NCI-H524 (cell line): Measurements from ENCODE around the gene AFM.

Source experiments
- DNase-seq, 2 experiments: peaks; one replicate each; lab custom pipeline; 2025; lab: John Stamatoyannopoulos, UW

Gene AFM

GRCh38 chr4:73451404-73451803, 30.1 kb upstream of the AFM start:
- DNase-seq = peak; percentile 4 to 72

- peak; percentile 64 to 88 for DNase-seq
Measured at GRCh38 chr4:73451981-73452747, 29.4 kb upstream of the AFM start.

GRCh38 chr4:73452953-73453700, 28.4 kb upstream of the AFM start:
- no peak for DNase-seq

GRCh38 chr4:73453701-73454005, 27.9 kb upstream of the AFM start:
- no peak for DNase-seq

GRCh38 chr4:73454920-73455319, 26.6 kb upstream of the AFM start:
- no peak for DNase-seq

GRCh38 chr4:73456177-73457022, 25.1 kb upstream of the AFM start:
- DNase-seq = no peak

- DNase-seq = no peak
Measured at GRCh38 chr4:73458184-73459047, 23.1 kb upstream of the AFM start.

GRCh38 chr4:73459048-73459421, 22.5 kb upstream of the AFM start:
- no peak for DNase-seq

- no peak for DNase-seq
Measured at GRCh38 chr4:73460913-73461522, 20.5 kb upstream of the AFM start.

- DNase-seq = no peak
Measured at GRCh38 chr4:73468170-73468569, 13.4 kb upstream of the AFM start.

GRCh38 chr4:73470728-73471127, 10.8 kb upstream of the AFM start:
- DNase-seq = no peak

- no peak for DNase-seq
Measured at GRCh38 chr4:73477176-73477575, 4.4 kb upstream of the AFM start.

GRCh38 chr4:73479323-73479722, 2.2 kb upstream of the AFM start:
- DNase-seq = no peak

- no peak for DNase-seq
Measured at GRCh38 chr4:73485085-73485484, 3.5 kb downstream of the AFM start.

- DNase-seq = no peak
Measured at GRCh38 chr4:73485596-73485995, 4.1 kb downstream of the AFM start.

- no peak for DNase-seq
Measured at GRCh38 chr4:73486497-73486896, 5.0 kb downstream of the AFM start.

- DNase-seq = no peak
Measured at GRCh38 chr4:73487233-73487632, 5.7 kb downstream of the AFM start.

- DNase-seq = no peak
Measured at GRCh38 chr4:73499996-73500765, 18.6 kb downstream of the AFM start.

GRCh38 chr4:73501664-73502265, 20.2 kb downstream of the AFM start:
- no peak for DNase-seq

GRCh38 chr4:73505567-73505966, 24.0 kb downstream of the AFM start:
- no peak for DNase-seq
